GM06990 (cell line): ENCODE results near the gene TMF1.

Source experiments
- DNase-seq: peaks from one replicate; pipeline ENCODE4 v3.0.0-alpha.2; 2011; ENCODE audit not compliant: insufficient read length; ENCODE audit errors: extremely low read depth
- H3K27me3 ChIP-seq: replicated peaks from 2 replicates; pipeline ENCODE4 v1.6.0; 2011; ENCODE audit warnings: low read length; ENCODE audit not compliant: control insufficient read depth, insufficient read depth
- H3K36me3 ChIP-seq: 2 replicates; pipeline ENCODE4 v1.5.1; 2011; ENCODE audit warnings: low read length; ENCODE audit not compliant: control insufficient read depth, insufficient read depth
- H3K4me3 ChIP-seq: replicated peaks from 2 replicates; pipeline ENCODE4 v1.5.1; 2011; ENCODE audit warnings: low read depth, mild to moderate bottlenecking, control low read depth, low read length
- CTCF ChIP-seq: IDR thresholded peaks from 2 replicates; pipeline ENCODE4 v1.5.1; 2011; ENCODE audit warnings: low read length, control low read depth, mild to moderate bottlenecking, inconsistent platforms; ENCODE audit not compliant: insufficient read depth, poor library complexity, severe bottlenecking

Gene TMF1

DNA sequence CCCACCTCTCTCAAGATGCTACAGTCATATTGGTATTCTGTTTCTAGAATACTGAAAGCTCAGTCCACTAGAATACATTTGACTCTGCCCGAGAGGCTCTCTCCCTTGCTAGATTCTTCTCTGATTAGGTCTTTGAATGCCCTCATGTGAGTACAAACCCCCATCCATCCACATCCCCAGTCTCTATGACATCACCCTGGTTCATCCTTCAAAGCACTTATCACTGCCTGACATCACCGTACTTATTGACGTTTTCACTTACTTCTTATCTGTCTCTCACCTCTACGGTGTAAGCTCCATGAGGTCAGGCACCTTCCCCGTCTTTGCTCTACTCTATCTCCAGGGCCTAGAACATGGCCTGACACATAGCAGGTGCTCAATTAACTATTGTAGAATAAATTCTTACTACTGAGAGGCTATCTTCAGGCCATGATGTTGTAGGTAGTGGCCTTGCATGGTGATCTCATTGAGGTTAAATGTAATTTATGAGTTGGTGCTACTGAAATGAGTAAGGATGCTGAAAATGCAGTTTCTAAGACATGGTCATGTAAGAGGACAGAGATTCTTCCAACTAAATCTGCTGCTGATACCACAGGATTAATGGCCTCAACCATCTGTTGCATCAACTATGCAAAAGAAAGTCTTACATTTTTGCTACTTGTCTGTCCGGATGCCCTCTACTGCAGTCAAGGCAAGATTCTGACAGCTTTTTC is 65.5 kb downstream of the TMF1 start:
- DNase-seq, result no peak
- no peaks in the 10 kb centered on the region for H3K27me3 ChIP-seq
- no peak overlapping the region for H3K4me3 ChIP-seq
- no peak for TF ChIP-seq CTCF
- H3K36me3 ChIP-seq, result peaks cover 3% of the 10 kb centered on the region

DNA sequence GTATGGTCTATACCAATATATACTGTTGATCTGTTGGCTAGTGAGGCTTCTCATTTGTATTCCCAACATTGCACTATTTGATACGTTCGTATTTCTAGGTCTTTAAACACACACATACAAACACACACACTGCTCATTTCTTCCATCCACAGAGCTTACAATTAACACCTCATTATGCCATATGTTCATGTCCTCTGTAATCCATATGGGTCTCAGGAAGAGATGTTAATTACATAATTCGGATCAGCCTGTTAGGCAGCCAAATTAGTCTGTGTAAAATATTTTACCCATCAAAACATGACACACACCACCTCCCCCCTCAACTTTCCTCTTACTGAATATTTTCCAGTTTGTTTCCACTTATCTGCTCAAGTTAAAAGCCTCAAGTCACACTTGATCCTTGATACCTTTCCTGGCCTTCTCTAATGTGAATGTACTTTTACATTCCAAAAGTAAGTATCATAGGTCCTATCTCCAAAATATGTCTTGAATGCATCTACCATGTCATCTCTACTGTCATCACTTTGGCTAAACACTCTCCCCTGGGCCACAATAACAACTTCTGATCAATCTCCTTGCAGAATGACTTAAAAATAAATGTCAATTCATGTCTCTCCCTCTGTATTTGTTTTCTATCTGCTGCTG is 66.9 kb downstream of the TMF1 start:
- TF ChIP-seq CTCF, result no peak
- H3K27me3 ChIP-seq, result no peaks in the 10 kb centered on the region
- H3K36me3 ChIP-seq, result peaks cover 3% of the 10 kb centered on the region
- no peak overlapping the region for H3K4me3 ChIP-seq
- DNase-seq, result no peak

- Histone ChIP-seq H3K4me3 (no peak overlapping the region), H3K36me3 (peaks cover 3% of the 10 kb centered on the region), H3K27me3 (no peaks in the 10 kb centered on the region)
- TF ChIP-seq CTCF, result no peak
- no peak for DNase-seq
Measured at GRCh38 chr3:68984011-68984530, 68.1 kb downstream of the TMF1 start.

DNA sequence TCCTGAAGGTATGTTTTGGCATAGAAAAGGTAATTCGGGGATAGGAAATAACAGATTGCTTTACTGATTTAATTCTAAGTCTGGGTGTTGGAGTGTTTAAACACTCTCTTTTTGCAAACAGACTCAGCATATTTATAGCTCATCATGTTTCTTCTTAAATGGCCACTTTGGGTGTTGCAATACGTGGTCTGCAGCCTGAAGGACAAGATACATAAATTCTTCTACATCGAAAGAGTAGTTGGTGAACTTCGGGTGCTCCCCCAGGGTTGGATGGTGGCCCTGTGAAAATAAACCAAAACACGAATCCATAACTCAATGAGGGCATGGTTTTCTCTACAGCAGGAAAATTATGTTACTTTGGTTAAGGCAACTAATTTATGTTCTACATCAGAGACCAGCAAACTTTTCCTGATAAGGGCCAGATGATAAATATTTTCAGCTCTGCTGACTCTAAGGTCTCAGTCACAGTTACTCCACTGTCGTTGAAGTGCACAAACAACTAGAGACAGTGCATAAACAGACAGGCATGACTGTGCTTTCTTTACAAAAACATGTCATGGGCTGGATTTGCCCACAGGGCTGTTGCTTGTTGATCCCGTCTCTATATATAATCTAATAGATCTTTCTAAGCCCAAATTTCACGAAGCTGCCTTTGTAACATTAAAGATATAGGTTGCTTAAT is 74.5 kb downstream of the TMF1 start:
- no peak for DNase-seq
- H3K4me3 ChIP-seq, result no peak overlapping the region
- H3K36me3 ChIP-seq, result peaks cover 1% of the 10 kb centered on the region; the same call in 1 of the 2 replicates
- no peaks in the 10 kb centered on the region for H3K27me3 ChIP-seq
- TF ChIP-seq CTCF, result no peak

DNA sequence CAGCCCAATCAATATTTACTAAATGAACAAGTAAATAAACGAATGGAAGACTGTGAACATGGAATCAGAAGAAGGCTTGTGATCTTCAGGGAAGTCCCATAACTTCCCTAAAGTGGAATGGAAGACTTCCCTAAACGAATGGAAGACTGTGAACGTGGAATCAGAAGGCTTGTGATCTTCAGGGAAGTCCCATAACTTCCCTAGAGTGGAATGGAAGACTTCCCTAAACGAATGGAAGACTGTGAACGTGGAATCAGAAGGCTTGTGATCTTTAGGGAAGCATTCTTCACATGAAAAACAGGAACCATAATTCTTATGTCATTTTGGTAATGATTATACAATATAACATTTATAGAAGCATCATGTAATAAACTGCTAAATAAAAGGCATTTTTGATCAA is 77.4 kb downstream of the TMF1 start:
- no peak for TF ChIP-seq CTCF
- H3K4me3 ChIP-seq, result no peak overlapping the region
- no peak for DNase-seq
- no peaks in the 10 kb centered on the region for H3K27me3 ChIP-seq
- no peaks in the 10 kb centered on the region; the same call in 1 of the 2 replicates for H3K36me3 ChIP-seq
